Spinal cord (tissue), 10 donors: Measurements from ENCODE around the gene AMDHD1. TPM values are rescaled to one million over a fixed set of nuclear protein-coding genes. Genes with fewer than 3 reads are reported as not detected.

Experiments used
- DNase-seq, 6 donors: peaks; one replicate each; pipeline versions ENCODE4 v3.0.0 to v3.0.0-alpha.2; 2013 to 2015; ENCODE audit warnings: low spot score in 6 of 6, low read depth in 4 of 6
- H3K27ac ChIP-seq: one replicate; pipeline ENCODE4 v1.5.1; 2013; ENCODE audit warnings: low read depth, low read length, control low read depth
- H3K27me3 ChIP-seq: one replicate; pipeline ENCODE4 v1.6.1; 2013; ENCODE audit warnings: low read length; ENCODE audit not compliant: control insufficient read depth, insufficient read depth
- H3K36me3 ChIP-seq: one replicate; pipeline ENCODE4 v1.6.1; 2013; ENCODE audit warnings: low read length; ENCODE audit not compliant: control insufficient read depth, insufficient read depth
- H3K4me1 ChIP-seq: one replicate; pipeline ENCODE4 v1.6.1; 2013; ENCODE audit warnings: low read length; ENCODE audit not compliant: control insufficient read depth, insufficient read depth
- H3K4me3 ChIP-seq: one replicate; pipeline ENCODE4 v1.5.1; 2013; ENCODE audit warnings: low read depth, low read length, control low read depth
- H3K9me3 ChIP-seq: one replicate; pipeline ENCODE4 v1.6.1; 2013; ENCODE audit warnings: low read length; ENCODE audit not compliant: control insufficient read depth, insufficient read depth
- WGBS: methylation state at CpG from one replicate; pipeline ENCODE4 v1.1.5; 2013; ENCODE audit warnings: missing lambda C conversion rate; ENCODE audit not compliant: insufficient coverage; 5-methylcytosine and 5-hydroxymethylcytosine counted together
- long read RNA-seq, 4 donors: transcript quantifications; one replicate each; lab custom pipeline, GENCODE V29; 2026
- polyA plus RNA-seq, 2 donors: library from polyadenylated mRNA; unstranded; fragments of 120-200 nt; gene quantifications; one replicate each; pipeline ENCODE4 v1.2.1, GENCODE V29; 2013; ENCODE audit not compliant: insufficient read length in 2 of 2
- total RNA-seq, 2 donors: library from RNA; depleted of rRNA in 1 of 2; stranded (reverse); fragments of 120-200 nt in 1 of 2; fragments of >200 nt in 1 of 2; gene quantifications; one replicate each; pipeline versions ENCODE4 v1.2.3 to v1.2.4, GENCODE V29; 2013 to 2014
- donor health status: healthy.

The AMDHD1 gene
- total RNA-seq (under 1 TPM; 0.39 to 0.69 TPM), polyA plus RNA-seq (under 1 TPM; 0.33 to 0.87 TPM)
- long read RNA-seq, donor 1 = 0 reads
- long read RNA-seq, donor 2 = 0 reads
- long read RNA-seq, donor 3 = 0 reads
- long read RNA-seq, donor 4 = 0 reads

DNA sequence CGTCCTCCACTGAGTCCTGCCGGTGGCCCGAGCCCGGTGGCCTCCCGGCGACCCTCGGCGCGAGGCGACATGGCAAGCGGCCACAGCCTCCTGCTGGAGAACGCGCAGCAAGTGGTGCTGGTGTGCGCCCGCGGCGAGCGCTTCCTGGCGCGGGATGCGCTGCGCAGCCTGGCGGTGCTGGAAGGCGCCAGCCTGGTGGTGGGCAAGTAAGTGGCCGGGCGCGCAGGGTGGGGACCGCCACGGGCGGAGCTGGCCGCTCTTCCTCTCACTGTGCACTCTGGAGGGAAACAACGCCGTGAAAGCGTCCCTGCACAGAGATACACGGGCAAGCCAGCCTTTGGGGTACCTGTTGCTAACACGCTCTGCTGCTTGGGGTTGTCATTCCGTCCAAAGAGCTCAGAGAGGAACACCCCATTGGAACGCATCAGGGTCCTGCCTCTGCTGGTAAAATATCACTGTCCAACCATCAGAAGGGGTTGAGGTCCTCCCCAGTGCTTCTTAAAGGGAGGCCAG lies at the start of gene AMDHD1:
AMDHD1 (plus strand) TSS at position 2 of the 513 bp plus-strand sequence; CDS start at position 70, 68 bp downstream.
- peak within 1 kb of the TSS; percentile 57 for H3K27ac ChIP-seq
- under 1% methylated on average over 37 of the region's 38 CpGs for WGBS
- H3K4me3 ChIP-seq = peak within 1 kb of the TSS; percentile 73
- H3K36me3 ChIP-seq = no peaks in the 10 kb centered on the region
- peaks cover 4% of the 10 kb centered on the region for H3K27me3 ChIP-seq
- DNase-seq = peak in 4 of 6 donors; percentile 23 to 79 (median 53)
- peaks cover 11% of the 10 kb centered on the region for H3K4me1 ChIP-seq
- no peaks in the 10 kb centered on the region for H3K9me3 ChIP-seq

- H3K4me3 ChIP-seq = no peak overlapping the region
- no peaks in the 10 kb centered on the region for H3K9me3 ChIP-seq
- DNase-seq = peak in 1 of 6 donors; percentile 82
- no peaks in the 10 kb centered on the region for H3K4me1 ChIP-seq
- no peaks in the 10 kb centered on the region for H3K36me3 ChIP-seq
- no CpG with 5 or more reads among the region's 4 CpGs for WGBS
- H3K27ac ChIP-seq = no peak overlapping the region
- H3K27me3 ChIP-seq = no peaks in the 10 kb centered on the region
These were observed 46.3 kb upstream of the AMDHD1 start for GRCh38 chr12:95896846-95897245.

DNA sequence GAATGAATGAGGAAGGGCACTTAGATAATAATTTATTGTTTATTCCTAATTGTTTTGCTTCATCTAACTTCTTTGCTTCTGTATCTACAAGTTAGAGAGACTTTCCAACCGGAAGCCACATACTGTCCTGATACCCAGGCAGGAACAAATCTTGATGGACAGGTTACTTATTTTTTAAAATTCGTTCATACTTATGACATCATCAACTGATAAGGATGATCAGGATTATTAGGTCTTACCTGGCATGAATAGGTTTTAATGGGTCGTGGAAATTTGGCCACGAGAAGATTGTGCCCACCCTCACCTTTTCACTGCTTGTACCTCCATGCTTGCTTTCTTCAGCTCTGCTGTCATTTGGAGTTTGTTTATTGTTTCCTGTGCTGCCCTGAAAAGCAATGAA lies 45.0 kb upstream of the AMDHD1 start:
- H3K4me3 ChIP-seq = no peak overlapping the region
- no peaks in the 10 kb centered on the region for H3K36me3 ChIP-seq
- H3K27ac ChIP-seq = no peak overlapping the region
- no peaks in the 10 kb centered on the region for H3K9me3 ChIP-seq
- no peaks in the 10 kb centered on the region for H3K4me1 ChIP-seq
- no peaks in the 10 kb centered on the region for H3K27me3 ChIP-seq
- DNase-seq = no peak
- no CpG with 5 or more reads among the region's 4 CpGs for WGBS

DNA sequence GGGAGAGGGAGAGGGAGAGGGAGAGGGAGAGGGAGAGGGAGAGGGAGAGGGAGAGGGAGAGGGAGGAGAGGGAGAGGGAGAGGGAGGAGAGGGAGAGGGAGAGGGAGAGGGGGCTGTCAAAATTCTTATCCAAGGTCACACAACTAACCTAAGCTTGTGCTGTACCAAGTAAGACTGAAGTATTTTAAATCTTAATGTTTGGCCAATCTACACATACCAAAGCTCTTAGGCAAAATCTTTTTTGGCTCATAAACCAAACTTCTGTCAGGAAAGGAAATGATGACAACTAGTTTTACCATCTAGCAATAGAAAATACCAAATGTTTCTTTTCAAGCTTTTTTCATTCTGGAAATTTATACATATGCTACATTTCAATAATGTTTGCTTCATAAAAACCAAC lies 34.6 kb upstream of the AMDHD1 start:
- no peaks in the 10 kb centered on the region for H3K9me3 ChIP-seq
- no peaks in the 10 kb centered on the region for H3K4me1 ChIP-seq
- H3K4me3 ChIP-seq = no peak overlapping the region
- no peaks in the 10 kb centered on the region for H3K36me3 ChIP-seq
- H3K27ac ChIP-seq = no peak overlapping the region
- peak in 1 of 6 donors; percentile 73 for DNase-seq
- no peaks in the 10 kb centered on the region for H3K27me3 ChIP-seq

- H3K4me1 ChIP-seq = no peaks in the 10 kb centered on the region
- no peak for DNase-seq
- no peak overlapping the region for H3K4me3 ChIP-seq
- H3K9me3 ChIP-seq = no peaks in the 10 kb centered on the region
- 100% methylated on average over 1 of the region's 3 CpGs for WGBS
- no peak overlapping the region for H3K27ac ChIP-seq
- H3K36me3 ChIP-seq = no peaks in the 10 kb centered on the region
- no peaks in the 10 kb centered on the region for H3K27me3 ChIP-seq
These were observed 33.3 kb upstream of the AMDHD1 start for GRCh38 chr12:95909871-95910270.

GRCh38 chr12:95918194-95918993 lies 24.7 kb upstream of the AMDHD1 start:
- WGBS = 0% methylated on average over 2 of the region's 7 CpGs
- H3K4me1 ChIP-seq = no peaks in the 10 kb centered on the region
- DNase-seq = peak in 5 of 6 donors; percentile 5 to 76 (median 17)

GRCh38 chr12:95919110-95919509 lies 24.0 kb upstream of the AMDHD1 start:
- DNase-seq = no peak
- Histone ChIP-seq H3K27me3 (peaks cover 3% of the 10 kb centered on the region), H3K4me1 (no peaks in the 10 kb centered on the region), H3K9me3 (no peaks in the 10 kb centered on the region), H3K36me3 (no peaks in the 10 kb centered on the region), H3K27ac (no peak overlapping the region), H3K4me3 (no peak overlapping the region)
- WGBS = 92% methylated on average over 5 of the region's 6 CpGs

More at GRCh38 chr12:95918194-95918993, 24.7 kb upstream of the AMDHD1 start:
- no peak overlapping the region for H3K27ac ChIP-seq
- no peaks in the 10 kb centered on the region for H3K36me3 ChIP-seq
- H3K4me3 ChIP-seq = no peak overlapping the region
- peaks cover 3% of the 10 kb centered on the region for H3K27me3 ChIP-seq
- H3K9me3 ChIP-seq = no peaks in the 10 kb centered on the region

GRCh38 chr12:95922231-95922630 lies 20.9 kb upstream of the AMDHD1 start:
- no peaks in the 10 kb centered on the region for H3K36me3 ChIP-seq
- 46% methylated on average over 2 of the region's 3 CpGs for WGBS
- H3K4me3 ChIP-seq = no peak overlapping the region
- no peaks in the 10 kb centered on the region for H3K4me1 ChIP-seq
- DNase-seq = no peak
- no peaks in the 10 kb centered on the region for H3K9me3 ChIP-seq
- peaks cover 3% of the 10 kb centered on the region for H3K27me3 ChIP-seq
- no peak overlapping the region for H3K27ac ChIP-seq

DNA sequence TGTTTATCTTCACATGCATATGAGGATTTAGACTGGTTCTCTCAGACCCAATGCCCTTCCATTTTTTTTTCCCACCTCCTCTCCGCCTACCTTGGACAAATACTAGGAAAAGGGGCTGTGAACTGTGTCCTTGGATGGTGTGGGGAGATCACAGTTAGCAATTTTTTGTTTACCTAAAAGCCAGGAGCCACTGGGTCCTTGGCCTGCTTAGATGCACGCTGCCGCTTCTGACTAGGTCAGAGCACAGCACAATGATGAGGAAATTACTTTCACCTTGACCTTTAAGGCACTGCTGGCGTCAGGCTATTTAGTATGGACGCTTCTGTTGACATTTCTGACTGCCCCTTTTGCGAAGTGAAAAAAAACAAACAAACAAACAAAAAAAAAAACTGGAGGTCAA lies 2.6 kb upstream of the AMDHD1 start:
- no peak for DNase-seq
- no peaks in the 10 kb centered on the region for H3K9me3 ChIP-seq
- H3K27me3 ChIP-seq = peaks cover 4% of the 10 kb centered on the region
- 80% methylated on average over 2 of the region's 6 CpGs for WGBS
- no peak overlapping the region for H3K4me3 ChIP-seq
- no peaks in the 10 kb centered on the region for H3K36me3 ChIP-seq
- peaks cover 11% of the 10 kb centered on the region for H3K4me1 ChIP-seq
- no peak overlapping the region for H3K27ac ChIP-seq

DNA sequence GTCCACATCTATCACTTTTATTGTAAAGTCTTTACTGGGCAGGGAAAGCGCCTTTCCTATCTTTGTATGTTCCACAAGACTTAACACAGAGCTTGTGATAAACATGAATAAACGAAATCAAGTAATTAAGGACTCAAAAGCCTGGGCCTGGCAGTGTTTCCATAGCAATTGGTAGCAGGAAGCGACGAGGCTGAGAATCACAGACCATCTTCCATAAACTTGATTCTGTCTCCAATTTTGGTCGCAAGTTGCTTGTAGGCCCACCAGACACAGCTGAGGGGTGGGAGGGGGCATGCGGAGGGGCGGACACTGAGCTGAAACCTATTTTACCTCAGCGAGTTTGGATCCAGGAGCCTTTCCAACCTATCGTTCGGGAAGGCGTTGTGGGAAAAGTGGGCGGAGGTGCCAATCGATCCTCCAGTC lies 1.0 kb upstream of the AMDHD1 start:
- H3K4me1 ChIP-seq = peaks cover 11% of the 10 kb centered on the region
- no peaks in the 10 kb centered on the region for H3K9me3 ChIP-seq
- H3K36me3 ChIP-seq = no peaks in the 10 kb centered on the region
- peaks cover 4% of the 10 kb centered on the region for H3K27me3 ChIP-seq
- H3K27ac ChIP-seq = peak overlapping the region; percentile 57
- 7% methylated on average over 11 of the region's 13 CpGs for WGBS
- H3K4me3 ChIP-seq = peak overlapping the region; percentile 73
- DNase-seq = peak in 4 of 6 donors; percentile 17 to 60 (median 40)
